HPDE6-E6E7 (cell line): Measurements from ENCODE around the gene KRT12.
"Not testable (repeated sequence)": the region's sequence is repeated elsewhere in the genome, so short reads cannot be mapped to it uniquely, and the experiment has no call there.

Experiments
- DNase-seq: peaks from one replicate; pipeline ENCODE4 v3.0.0; 2011; ENCODE audit warnings: missing footprints; ENCODE audit errors: extremely low spot score

Gene KRT12

DNA sequence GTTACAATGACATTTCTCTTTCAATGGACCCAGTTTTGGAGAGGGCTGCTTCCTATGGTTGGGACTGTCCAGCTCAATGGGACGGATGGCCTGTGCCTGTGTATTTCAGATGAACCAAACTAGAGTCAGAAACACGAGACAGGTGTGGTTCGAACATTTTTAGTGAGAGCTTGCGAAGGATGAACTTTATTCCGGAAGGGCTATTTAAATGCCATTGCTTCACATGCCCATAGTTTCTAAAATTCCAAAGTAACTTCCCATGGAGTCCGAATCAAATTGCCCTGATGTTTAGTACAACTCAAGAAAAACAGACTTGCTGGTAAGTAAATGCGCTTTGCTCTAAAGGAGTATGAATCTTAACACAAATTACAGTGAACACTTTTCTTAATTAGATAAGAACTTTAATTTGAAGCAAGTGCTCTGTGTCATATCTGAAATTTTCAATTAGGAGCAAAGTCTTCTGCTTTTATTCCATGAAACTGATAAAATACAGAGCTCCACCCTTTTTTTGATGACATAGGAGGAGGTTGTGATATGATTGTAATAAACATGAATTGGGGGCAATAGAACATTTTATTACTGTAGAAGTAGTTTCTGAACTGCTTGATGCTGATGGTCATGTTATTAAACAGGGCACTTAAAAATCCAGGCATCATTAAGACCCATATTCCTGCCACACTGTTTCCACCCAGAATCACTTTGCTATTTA, 16.8 kb upstream of the KRT12 start:
- DNase-seq, result no peak

DNA sequence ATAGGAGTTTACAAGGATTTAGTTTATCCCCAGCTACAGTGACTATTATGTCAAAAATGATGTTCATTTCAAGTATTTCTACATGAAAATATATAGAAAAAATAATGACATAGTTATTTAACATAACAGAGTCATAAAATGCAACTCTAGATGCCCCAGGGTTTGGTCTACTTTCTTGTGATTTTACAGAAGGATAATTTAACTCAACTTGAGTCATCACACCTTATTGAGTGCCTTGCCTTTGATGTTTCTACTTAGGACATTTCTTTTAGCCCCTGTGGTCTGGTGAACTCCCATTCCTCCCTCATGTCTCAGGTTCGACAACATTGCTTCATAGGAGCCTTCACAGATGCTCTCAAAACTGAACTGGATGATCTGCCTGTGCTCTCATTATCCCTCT, 16.0 kb upstream of the KRT12 start:
- no peak for DNase-seq

DNA sequence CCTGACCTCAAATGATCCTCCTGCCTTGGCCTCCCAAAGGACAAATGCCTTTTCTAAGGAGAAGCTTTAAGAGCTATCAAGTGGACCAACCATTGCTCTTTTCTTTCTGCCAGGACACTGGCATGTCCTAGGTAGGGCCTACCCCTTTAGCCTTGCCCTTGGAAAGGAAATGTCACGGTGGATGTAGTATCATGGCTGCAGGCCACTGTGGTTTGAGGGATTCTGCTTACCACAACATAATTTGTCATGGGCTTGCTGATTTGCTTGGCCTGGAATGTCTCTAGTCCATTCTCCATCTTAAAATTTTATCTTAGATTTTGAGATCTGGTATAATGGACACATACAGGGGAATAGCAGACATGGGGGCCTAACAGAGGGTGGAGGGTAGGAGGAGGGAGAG, 12.0 kb upstream of the KRT12 start:
- DNase-seq, result no peak

DNA sequence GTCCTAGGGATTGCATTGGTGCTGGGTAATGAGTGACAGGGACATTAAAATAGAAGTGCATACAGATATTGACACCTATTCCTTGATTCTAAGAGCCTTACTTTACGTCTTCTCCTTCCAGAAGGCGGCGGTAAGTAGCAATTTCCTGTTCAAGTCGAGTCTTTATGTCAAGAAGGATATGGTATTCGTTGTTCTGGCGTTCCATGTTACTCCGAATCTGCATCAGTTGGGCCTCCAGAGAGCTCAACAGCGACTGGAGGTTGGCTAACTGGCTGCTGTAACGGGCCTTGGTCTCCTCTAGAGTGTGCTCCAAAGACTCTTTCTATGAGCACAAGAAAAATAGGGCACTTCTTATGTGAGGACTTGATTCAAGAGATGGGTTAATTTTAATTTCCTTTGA, 11.0 kb upstream of the KRT12 start:
- DNase-seq, result no peak

DNA sequence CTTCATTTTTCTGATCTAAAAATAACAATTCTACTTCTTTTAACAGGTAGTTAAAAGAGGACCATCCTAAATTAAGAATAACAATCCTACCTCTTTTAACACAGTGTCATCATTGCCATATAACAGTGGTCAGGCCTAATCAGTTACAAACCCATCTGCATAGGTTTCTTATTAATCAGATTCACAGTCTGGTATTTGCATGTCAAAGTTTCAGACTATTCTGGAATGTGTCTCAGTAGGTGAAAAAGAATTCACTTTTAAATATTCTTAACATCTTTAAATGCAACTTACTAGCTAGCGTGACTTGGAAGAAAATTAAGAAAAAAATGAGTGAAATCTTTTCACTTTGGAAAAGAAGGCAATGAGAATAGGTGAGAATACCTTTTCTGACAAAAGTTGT, 6.8 kb upstream of the KRT12 start:
- DNase-seq, result no peak

DNA sequence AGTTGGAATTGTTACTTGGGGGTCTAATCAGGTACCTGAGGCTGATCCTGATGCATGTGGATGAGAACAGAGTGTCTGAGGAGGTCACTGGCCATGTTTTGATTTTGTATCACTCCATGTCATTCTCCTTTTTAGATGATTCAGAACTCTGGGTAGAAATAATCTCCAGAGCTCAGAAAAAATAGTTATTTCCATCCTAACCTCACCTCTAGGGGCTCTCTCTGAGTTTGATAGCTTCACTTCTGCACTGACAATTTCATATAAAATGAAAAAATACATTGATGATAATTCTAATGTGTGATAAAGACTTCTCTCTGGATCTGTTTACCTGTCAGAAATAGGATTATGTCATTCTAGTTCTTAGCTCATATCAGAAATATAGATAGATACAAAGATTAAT, 6.2 kb upstream of the KRT12 start:
- no peak for DNase-seq

DNA sequence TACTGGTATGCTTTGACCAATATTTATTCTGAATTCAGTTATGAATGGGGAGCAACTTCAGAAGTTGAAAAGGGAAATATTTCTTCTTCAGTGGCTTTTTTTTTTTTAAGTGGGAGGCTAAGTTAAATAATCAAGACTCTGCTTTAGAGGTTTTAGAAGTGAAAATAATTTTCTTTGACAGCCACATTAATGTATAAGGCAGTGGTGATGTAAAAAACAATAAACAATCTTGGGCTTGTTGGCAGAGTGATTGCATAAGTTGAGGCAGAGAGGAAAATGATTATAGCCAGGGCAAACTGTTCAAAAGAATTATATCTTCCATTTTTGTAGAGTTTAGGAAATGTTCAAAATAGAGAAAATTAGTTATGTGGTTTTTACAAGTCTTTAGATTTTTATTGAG, 5.4 kb upstream of the KRT12 start:
- DNase-seq, result no peak

DNA sequence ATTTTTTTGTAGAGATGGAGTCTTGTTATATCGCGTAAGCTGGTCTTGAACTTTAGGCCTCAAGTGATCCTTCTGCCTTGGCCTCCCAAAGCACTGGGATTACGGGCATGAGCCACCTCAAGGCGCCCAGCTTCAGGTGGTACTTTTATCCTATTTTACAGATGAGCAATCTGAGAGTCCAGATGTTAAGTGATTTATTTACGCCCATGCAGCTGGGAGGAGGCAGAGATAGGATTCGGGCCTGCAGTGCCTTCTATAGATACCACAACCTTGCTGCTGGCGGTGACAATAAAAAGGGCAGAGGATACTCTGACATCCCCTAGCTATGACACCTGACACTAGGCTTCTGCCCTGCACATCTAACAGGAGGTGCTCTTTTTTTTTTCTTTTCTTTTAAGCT, 4.3 kb upstream of the KRT12 start:
- DNase-seq, result no peak

DNA sequence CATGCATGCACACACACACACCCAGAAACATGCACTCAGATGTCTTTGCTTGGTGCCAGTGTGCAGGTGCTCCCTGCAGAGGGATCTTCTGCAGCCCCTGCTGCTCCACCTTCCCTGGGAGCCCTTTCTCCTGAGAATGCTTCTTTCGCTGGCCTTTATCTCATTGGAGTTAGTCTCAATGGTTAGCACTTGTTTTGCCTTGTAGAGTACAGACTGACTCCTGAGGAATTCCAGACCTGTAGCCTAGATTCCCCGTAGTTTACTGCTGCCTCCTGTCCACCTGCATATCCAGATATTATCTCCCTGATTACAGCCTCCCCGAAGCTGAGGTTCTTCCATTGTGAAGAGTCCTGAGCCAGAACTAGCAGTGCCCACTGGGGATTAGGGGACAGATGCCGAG, 3.1 kb upstream of the KRT12 start:
- DNase-seq, result no peak

DNA sequence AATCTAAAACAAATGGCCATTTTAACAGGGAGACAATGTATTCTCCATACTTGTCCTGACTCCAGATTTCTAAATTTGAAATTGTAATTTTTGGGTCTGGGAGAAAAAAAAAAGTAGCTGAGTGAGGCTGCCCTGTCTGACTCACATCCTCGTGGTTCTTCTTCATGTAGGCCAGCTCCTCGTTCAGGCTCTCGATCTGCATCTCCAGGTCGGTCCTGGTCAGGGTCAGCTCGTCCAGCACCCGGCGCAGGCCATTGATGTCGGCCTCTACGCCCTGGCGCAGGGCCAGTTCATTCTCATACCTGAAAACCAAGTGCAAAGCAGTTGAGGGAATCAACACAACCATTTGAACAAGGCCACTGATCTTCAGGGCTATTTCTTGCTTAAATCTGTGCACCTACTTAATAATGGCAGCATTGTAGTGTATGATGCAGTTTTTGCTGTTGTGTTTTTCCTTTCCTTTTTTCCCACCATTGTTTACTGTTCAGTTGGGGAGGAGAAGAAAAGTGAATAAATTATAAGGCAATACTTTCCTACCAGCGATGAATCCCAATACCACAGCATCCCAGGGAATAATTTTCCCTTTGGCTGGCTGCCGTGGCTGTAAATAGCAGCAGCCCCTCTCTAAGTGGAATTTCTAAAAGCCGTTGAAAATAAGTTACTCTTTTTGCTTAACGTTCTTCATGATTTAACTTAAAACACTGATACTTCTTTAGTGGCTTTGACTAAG, 2.2 kb downstream of the KRT12 start:
- DNase-seq, result no peak

DNA sequence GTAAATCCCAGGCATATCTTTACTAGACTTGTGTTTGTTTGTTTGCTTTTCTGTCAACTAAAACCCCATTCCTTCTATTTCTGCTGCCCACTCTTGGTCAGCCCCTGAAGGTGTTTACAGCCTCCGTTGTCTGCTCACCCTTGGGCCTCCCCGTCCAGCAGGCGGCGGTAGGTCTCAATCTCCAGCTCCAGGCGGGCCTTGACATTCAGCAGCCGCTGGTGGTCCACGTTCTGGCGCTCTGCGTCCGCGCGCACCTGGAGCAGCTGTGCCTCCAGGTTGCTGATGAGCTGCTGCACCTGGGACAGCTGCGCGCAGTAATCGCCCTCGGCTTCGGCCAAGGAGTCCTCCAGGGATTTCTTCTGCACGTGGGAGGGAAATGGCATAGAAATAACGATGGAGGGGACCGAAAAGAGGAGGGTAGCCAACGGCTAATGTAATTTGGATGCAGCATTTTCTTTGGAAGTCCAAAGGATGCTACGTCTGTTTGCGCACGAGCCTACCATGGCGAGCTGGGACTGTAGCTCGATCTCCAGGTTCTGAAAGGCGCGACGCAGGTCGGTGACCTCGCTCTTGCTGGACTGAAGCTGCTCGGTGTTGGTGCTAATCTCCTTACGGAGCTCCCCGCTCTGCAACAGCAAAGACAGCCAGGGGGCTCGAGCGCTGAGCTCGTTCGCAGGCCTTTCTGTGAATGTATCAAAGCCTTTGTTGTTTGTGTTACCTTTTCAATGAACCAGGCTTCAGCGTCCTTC, 3.9 kb downstream of the KRT12 start:
- no peak for DNase-seq

DNA sequence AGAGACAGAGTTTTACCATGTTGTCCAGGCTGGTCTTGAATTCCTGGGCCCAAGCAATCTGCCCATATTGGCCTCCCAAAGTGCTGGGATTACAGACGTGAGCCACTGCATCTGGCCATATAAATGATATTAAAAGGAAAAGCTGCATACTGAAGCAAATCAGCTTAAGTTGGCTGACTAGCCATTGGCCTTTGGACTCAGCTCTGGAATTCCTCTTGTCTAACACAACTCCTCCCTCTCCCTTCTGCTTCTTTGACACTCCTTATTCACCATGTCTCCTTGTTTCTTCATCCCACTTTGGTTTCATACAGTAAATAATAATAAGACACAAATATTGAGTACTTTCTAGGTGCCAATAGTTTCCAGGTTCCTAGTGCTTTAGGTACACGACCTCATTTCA, 7.5 kb downstream of the KRT12 start:
- no peak for DNase-seq

DNA sequence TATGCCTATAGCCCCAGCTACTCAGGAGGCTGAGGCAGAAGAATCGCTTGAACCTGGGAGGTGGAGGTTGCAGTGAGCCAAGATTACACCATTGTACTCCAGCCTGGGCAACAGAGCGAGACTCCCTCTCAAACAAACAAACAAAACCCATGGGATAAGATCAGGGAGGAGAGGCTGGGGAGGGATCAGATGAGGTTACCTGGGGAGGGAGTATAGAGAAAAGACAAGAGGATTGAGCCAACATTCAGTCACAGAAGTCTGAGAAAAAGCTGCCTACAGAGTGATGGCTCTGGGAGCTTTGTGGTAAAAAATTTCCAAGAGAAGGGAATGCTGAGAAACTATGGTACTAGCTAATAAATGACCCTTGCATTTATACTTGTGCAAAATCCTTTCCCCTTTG, 8.4 kb downstream of the KRT12 start:
- DNase-seq, result not testable (repeated sequence)

DNA sequence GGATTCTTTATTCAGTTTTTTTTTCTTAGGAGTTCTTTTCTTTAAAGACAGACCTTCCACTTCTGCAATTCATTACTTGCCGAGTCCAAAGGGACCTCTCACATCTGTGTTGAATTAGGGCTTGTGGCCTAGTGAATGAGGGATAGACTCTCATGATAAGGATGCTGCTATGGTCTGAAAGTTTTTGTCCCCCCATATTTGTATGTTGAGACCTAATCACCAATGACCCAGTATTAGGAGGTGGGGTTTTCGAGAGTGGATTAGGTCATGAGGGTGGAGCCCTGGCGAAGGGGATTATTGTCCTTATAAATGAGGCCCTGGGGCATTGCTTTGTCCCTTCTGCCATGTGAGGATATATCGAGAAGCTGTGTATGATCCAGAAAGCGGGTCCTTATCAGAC, 9.5 kb downstream of the KRT12 start:
- no peak for DNase-seq

DNA sequence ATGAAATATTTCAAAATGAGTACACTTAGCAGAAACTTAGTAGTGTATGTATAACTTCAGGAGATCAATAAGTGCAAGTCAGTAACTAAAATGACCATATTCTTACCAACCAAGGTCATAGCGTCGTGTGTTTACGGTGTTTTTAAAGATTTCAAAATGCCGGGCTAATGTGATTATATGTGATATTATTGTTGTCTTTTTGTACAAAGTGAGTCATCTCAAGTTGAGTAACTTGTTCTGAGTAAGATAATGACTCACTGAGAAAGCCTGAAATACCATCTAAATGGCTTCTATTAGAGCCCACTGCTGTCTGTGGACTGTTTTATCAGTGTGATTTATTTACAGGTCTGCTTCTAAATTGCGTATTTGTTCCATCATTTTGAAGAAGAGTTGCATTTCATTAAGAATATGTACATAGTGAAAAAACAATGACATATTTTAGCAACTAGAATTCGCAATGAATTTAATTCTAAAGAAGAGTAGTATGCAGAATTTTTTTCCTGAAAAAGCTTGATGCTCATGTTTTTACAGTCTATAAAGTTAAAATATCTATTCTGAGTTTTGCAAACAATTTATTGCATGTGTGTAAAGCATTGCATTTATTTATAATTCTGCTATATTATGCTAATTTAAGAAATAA, 12.7 kb downstream of the KRT12 start:
- DNase-seq, result peak; percentile 63

DNA sequence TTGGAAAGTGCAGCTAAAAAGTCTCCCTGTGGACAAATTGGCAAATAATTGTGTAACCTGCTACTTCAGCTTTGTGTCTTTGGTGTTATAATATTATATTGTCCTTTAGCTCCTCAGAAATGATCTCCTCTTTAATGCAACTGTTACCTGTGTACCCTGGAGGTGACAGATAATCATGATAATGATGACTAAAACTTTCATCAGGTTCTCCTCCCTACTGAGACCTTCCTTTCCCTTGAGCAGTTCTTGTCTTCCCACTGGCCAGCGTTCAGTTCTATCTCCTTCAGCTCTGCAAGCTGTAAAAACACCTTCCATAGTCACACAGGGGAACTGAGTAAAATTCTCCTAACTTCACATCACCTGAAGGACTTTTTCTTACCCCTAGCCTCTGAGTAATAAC, 14.7 kb downstream of the KRT12 start:
- DNase-seq, result no peak

DNA sequence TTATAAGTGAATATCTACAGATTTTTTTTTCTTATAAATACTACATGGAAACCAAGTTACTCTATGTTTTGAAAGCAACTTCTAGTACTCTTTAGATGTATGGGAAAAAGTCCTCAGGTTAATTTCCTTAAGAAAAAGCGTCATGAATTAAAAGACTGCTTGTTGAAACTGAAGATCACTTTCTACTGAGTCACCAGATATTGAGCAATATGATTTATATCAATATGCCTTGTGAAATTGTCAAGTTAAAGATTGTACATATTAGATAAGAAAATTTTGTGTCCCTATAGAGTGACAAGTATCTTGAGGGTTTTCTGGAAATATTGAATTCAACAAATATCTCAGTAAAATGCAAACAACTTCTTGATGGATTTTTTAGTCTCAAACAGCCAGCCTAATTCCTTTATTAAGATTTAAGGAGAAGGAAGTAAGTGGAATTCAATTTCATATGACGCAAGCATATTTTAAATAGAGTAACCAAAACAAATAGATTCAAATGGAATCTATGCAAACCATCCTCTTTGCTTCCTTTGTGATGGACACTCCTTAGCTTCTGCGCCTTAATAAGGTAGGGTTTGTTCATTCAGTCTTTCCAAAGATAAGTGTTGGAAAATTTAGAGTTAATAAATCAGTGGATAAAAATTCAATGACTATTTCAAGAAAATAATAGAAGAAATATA, 16.6 kb downstream of the KRT12 start:
- DNase-seq, result no peak

DNA sequence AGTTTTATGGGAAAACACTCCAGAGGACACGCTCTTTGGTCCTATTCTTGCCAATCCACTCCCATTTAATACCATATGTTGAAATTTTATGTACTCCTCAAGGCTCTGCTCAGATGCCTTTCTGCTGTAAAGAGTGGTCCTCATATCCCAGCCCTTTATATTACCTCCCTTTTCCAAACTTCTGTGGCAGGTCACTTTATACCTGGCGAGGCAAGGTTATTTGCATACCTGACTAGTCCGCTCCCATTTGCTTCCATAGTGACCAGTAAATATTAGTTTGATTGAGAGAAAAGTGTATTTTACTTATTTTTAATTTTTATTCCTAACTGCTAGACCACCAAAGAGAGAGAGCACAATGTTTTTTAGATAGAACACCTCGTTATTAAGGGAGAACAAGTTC, 17.3 kb downstream of the KRT12 start:
- no peak for DNase-seq

DNA sequence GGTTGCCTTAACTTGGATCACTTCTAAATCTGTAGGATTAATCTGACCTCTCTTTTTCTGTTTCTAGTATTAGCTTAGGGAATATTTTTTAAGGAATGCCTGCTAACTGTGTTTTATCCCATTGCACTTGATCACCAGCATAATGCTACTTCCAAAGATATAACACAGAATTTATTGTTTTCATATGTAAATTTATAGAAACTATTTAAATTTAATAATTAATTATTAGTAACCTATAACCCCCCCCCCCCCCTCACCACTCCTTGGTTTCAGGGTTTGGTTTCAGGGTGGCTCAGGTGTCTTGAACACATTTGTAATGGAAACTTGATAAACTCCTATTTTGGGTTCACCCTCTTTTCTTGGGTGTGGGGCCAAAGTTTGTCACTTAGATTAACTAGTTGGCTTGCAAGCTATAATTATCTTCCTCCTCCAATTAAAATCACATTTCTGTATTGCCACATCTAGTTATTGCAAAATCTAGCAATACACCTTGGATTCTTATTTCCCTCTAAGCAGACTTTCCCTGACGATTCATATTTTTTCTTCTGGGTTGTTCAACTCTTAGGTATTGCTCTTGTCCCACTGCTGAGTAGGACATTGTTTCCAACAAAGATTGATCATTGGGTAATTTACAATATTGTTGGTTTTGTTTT, 18.3 kb downstream of the KRT12 start:
- no peak for DNase-seq

DNA sequence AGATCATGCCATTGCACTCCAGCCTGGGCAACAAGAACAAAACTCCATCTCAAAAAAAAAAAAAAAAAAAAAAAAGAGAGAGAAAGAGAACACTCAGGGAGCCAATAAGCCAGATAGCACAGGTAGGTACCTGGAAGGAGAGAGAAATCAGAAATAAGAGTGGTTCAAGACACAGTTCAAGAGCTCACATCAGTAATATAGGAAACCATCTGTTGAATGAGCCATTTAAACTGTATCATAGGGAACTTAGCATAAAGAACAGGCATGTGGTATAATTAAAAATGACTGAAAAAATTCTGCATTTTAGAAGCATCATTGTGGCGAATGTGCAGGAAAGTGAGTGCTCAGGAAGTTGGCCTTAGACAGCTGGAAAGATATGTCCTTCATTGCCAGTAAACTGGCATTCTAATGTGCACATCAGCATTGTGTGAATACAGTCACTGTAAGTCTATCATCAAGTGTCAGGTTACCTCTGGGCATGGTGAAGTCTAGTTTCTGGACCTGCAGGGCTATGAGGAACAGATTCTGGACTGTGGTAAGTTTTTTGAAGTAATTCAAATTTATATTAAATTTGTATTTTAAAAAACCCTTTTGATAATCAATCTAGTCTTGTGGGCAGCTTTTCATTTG, 20.4 kb downstream of the KRT12 start:
- DNase-seq, result no peak

DNA sequence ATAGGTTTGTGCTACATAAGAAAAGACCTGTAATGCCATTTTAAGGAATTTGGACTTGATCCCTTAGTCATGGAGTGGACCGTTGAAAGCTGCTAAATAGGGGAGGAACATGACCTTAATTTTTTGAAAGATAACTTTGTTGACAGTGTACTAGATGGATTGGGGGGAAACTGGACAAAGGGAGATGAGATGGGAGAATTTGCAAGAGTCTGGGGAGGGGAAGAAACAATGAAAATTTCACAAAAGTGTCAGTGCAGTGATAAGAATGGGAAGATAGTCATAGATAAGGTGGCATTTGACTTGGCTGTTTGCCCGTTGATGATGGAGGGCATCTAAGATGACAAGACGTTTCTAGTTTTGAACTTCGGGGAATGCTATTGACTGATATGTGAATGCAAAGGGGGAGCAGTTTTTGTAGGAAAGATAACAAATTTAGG, 22.3 kb downstream of the KRT12 start:
- no peak for DNase-seq
